ENCODE data around the gene PPP2R5A. TPM values are rescaled to one million over a fixed set of nuclear protein-coding genes. Genes with fewer than 3 reads are reported as not detected.
"Not testable (repeated sequence)": the region's sequence is repeated elsewhere in the genome, so short reads cannot be mapped to it uniquely, and the experiment has no call there.

PPP2R5A gene
- polyA plus RNA-seq, 3 donors, result 28.1 to 38.4 (median 31.1) TPM

DNA sequence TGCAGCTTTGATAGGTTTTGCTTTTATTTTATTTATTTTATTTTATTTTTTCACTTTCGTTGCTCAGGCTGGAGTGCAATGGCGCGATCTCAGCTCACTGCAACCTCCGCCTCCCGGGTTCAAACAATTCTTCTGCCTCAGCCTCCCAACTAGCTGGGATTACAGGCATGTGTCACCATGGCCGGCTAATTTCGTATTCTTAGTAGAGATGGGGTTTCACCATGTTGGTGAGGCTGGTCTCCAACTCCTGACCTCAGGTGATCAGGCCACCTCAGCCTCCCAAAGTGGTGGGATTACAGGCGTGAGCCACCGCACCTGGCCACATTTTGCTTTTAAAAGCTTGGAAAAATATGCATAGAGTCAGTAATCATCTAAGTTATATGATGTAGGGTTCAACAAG lies 2.8 kb downstream of the PPP2R5A start:
- WGBS (ENCODE audit: insufficient coverage), result 90% methylated on average over 3 of the region's 9 CpGs

DNA sequence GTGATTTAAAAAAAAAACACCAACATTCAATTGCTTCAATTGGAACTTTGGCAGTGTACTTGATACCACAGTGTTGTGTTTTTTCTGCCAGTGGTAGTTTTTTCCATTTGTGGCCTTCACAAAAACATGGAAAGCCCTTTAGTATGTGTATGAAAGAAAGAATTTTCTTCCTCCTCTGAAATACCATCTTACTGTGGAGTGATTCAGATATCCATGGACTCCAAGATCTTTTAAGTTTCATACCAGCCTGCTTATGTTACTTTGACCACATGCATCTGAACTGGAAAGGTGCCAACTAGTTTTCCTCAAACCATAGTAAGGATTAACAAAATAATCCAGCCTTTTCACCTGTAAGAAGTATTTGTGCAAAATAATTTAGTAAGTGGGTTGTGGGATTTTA lies 3.4 kb downstream of the PPP2R5A start:
- H3K4me3 ChIP-seq (replicated peaks in 1 of 3; ENCODE audit: low read depth in 2 of 3, low read length in 3 of 3), result peak overlapping the region in 2 of 3 experiments; percentile 9 to 99
- intact Hi-C loops (cut with micrococcal nuclease), result loop anchor here (5.0 to 10.0 kb wide), 3 partner anchors 51 to 221 kb away; no protein-coding TSS in a partner anchor
- Mint-ChIP-seq H3K4me1 (peaks cover 65% of the 10 kb centered on the region), H3K36me3 (peaks cover 8 to 13% of the 10 kb centered on the region in 2 donors), H3K27me3 (ENCODE audit: low read depth in 3 of 3) (peaks cover 0 to 1% (median 0%) of the 10 kb centered on the region in 3 donors), H3K4me3 (peak overlapping the region; percentile 34 to 84), H3K27ac (no peak overlapping the region), H3K9me3 (no peaks in the 10 kb centered on the region)
- no peak for DNase-seq
- peak overlapping the region; percentile 89 for H3K4me2 ChIP-seq (replicated peaks; ENCODE audit: extremely low read depth, low read length, poor library complexity, severe bottlenecking)
- H2AFZ ChIP-seq (ENCODE audit: insufficient read depth, low read depth, low read length, poor library complexity, severe bottlenecking), result no peak overlapping the region
- no peaks in the 10 kb centered on the region for H3K9me3 ChIP-seq (replicated peaks in 1 of 2; ENCODE audit: control insufficient read depth in 1 of 2, insufficient read depth in 1 of 2, low read length in 2 of 2)
- peaks cover 74% of the 10 kb centered on the region for H4K20me1 ChIP-seq (ENCODE audit: insufficient read depth, low read length)
- TF ChIP-seq, protein P1, sequence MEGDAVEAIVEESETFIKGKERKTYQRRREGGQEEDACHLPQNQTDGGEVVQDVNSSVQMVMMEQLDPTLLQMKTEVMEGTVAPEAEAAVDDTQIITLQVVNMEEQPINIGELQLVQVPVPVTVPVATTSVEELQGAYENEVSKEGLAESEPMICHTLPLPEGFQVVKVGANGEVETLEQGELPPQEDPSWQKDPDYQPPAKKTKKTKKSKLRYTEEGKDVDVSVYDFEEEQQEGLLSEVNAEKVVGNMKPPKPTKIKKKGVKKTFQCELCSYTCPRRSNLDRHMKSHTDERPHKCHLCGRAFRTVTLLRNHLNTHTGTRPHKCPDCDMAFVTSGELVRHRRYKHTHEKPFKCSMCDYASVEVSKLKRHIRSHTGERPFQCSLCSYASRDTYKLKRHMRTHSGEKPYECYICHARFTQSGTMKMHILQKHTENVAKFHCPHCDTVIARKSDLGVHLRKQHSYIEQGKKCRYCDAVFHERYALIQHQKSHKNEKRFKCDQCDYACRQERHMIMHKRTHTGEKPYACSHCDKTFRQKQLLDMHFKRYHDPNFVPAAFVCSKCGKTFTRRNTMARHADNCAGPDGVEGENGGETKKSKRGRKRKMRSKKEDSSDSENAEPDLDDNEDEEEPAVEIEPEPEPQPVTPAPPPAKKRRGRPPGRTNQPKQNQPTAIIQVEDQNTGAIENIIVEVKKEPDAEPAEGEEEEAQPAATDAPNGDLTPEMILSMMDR (IDR thresholded peaks at IDR 0.05), result no peak
- H3K79me2 ChIP-seq (ENCODE audit: insufficient read depth, low read length), result peaks cover 84% of the 10 kb centered on the region
- no peaks in the 10 kb centered on the region for H3K27me3 ChIP-seq (ENCODE audit: control insufficient read depth in 2 of 2, insufficient read depth in 2 of 2, low read length in 2 of 2)
- no peaks in the 10 kb centered on the region for H3K36me3 ChIP-seq (replicated peaks in 1 of 2; ENCODE audit: control insufficient read depth in 1 of 2, insufficient read depth in 2 of 2, low read length in 2 of 2)
- H3K27ac ChIP-seq (ENCODE audit: low read depth in 1 of 2, low read length in 2 of 2), result peak overlapping the region in 1 of 2 donors; percentile 58
- H3K4me1 ChIP-seq (ENCODE audit: control insufficient read depth in 1 of 2, insufficient read depth in 2 of 2, low read length in 2 of 2), result peaks cover 63 to 79% of the 10 kb centered on the region in 2 donors
- no peak overlapping the region for H3K9ac ChIP-seq (ENCODE audit: insufficient read depth, low read length, poor library complexity, severe bottlenecking)

More for the DNA sequence above, 2.8 kb downstream of the PPP2R5A start:
- H3K79me2 ChIP-seq (ENCODE audit: insufficient read depth, low read length), result peaks cover 78% of the 10 kb centered on the region
- intact Hi-C loops (cut with micrococcal nuclease), result loop anchor here (5.0 to 10.0 kb wide), 3 partner anchors 51 to 221 kb away; no protein-coding TSS in a partner anchor
- Mint-ChIP-seq H3K27ac (peak overlapping the region in 3 of 7 donors; percentile 9 to 73 (median 53)), H3K4me3 (peak overlapping the region; percentile 61 to 84), H3K36me3 (peaks cover 8 to 13% of the 10 kb centered on the region in 2 donors), H3K4me1 (peaks cover 62% of the 10 kb centered on the region)
- not testable (repeated sequence) for H3K36me3 ChIP-seq (replicated peaks in 1 of 2; ENCODE audit: control insufficient read depth in 1 of 2, insufficient read depth in 2 of 2, low read length in 2 of 2); H3K9ac ChIP-seq (ENCODE audit: insufficient read depth, low read length, poor library complexity, severe bottlenecking); DNase-seq; H3K27me3 Mint-ChIP-seq (ENCODE audit: low read depth in 3 of 3); H3K9me3 Mint-ChIP-seq; H2AFZ ChIP-seq (ENCODE audit: insufficient read depth, low read depth, low read length, poor library complexity, severe bottlenecking); H3K27me3 ChIP-seq (ENCODE audit: control insufficient read depth in 2 of 2, insufficient read depth in 2 of 2, low read length in 2 of 2); H3K9me3 ChIP-seq (replicated peaks in 1 of 2; ENCODE audit: control insufficient read depth in 1 of 2, insufficient read depth in 1 of 2, low read length in 2 of 2)
- H4K20me1 ChIP-seq (ENCODE audit: insufficient read depth, low read length), result peaks cover 68% of the 10 kb centered on the region
- H3K27ac ChIP-seq (ENCODE audit: low read depth in 1 of 2, low read length in 2 of 2), result peak overlapping the region in 1 of 2 donors; percentile 58
- peak overlapping the region in 2 of 3 experiments; percentile 9 to 99 for H3K4me3 ChIP-seq (replicated peaks in 1 of 3; ENCODE audit: low read depth in 2 of 3, low read length in 3 of 3)
- H3K4me2 ChIP-seq (replicated peaks; ENCODE audit: extremely low read depth, low read length, poor library complexity, severe bottlenecking), result peak overlapping the region; percentile 89
- peaks cover 61 to 73% of the 10 kb centered on the region in 2 donors for H3K4me1 ChIP-seq (ENCODE audit: control insufficient read depth in 1 of 2, insufficient read depth in 2 of 2, low read length in 2 of 2)
